Stimulated activated CD4-positive, alpha-beta T cell treated with anti-CD3 and anti-CD28 coated beads, Interleukin-4, amount 100 ng/mL, for 24 hours (primary cell): ENCODE measurements around the gene UBAC1.
A peak's percentile ranks its signal among the peaks of the same experiment; 100 is the strongest.

Experiments used
- DNase-seq: peaks from one replicate; pipeline ENCODE4 v3.0.0-alpha.2; 2020

UBAC1 gene

DNA sequence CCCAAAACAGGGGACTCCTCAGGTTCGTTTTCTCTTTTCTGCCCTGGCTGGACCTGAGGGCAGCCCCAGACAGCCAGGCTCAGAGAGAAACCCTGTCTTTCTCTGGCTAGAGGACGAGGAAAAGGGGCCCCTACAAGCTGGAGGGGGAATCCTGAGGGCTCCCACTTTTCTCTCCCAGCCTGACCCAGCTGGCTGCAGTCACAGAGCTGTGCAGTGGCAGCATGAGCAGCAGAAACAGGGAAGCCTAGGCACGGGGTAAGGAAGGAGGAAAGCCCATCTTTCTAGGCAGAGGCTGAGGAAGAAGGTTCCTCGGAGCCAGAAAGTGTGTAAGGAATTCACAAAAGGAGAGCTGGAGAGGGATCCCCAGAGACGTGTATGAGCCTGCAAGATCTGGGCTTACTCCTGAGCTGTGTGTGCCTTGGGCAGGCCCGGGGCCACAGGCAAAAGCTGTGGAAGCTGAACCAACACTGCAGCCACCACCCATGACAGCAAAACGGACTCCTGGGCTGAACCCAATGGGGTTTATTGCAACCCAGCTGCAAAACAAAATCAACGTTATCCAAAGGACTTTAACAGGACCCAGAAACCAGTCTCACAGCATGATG is 70.0 kb downstream of the UBAC1 start:
- DNase-seq, result no peak

DNA sequence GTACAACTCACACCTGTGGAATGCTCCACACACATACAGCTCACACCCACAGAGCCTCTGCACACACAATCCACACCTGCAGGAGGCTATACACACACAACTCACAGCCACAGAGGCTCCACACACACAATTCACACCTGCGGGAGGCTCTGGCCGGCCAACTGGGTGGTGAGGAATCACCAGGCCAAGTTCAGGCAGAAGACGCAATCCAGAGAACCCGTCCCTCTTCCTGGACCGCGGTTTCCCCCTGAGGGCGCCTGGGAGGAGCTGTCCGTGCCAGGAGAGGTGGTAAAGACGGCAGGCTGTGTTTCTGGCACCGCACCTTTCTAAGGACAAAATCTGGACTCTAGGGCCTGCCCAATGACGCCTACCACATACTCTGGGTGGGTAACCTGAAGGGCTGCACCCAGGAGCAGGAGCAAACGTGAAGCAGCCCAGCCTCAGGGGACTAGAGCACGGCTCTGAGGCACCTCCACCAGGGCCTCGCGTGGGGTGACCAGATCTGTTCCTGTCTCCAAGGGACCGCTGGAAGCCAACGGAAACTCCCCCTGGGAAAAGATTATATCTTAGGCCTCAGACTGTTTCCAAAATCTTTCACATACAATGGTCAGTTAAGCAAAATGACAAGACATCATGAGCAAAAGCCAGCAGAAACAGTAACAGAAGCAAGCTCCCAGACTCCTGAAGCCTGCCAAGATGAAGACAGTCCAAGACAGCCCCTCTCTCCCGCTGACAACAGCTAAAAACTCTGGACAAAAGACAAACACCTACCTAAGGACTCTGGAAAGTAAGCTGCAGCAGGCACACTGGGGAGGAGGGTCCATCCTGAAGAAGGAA is 70.8 kb downstream of the UBAC1 start:
- DNase-seq, result no peak

DNA sequence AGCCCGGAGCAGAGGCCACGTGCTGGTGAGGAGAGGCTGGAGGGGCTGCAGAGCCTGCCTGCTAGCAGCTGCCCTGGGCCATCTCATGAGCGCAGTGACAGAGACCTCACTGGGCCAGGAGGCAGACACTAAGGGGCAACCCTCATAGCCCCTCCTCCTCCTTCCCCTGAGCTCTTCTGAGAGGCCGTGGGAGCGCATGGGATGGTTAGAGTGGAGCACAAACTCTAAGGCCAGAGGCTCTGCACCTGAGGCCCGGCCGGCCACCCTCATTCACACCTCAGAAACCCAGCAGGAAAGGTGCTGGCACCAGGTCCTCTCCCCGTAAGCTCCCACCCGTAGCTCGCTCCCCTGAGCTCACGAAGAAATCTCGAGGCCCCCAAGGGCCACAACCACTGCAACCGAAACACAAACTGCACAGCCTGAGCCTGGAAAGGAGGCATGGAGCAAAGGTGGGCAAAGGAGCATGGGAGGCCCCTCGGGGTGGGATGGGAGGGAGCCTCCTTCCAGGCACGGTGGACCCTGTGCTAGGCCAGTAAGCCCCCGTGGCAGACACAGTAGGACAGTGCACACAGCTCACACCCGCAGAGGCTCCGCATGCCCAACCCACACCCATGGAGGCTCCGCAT is 71.5 kb downstream of the UBAC1 start:
- no peak for DNase-seq

DNA sequence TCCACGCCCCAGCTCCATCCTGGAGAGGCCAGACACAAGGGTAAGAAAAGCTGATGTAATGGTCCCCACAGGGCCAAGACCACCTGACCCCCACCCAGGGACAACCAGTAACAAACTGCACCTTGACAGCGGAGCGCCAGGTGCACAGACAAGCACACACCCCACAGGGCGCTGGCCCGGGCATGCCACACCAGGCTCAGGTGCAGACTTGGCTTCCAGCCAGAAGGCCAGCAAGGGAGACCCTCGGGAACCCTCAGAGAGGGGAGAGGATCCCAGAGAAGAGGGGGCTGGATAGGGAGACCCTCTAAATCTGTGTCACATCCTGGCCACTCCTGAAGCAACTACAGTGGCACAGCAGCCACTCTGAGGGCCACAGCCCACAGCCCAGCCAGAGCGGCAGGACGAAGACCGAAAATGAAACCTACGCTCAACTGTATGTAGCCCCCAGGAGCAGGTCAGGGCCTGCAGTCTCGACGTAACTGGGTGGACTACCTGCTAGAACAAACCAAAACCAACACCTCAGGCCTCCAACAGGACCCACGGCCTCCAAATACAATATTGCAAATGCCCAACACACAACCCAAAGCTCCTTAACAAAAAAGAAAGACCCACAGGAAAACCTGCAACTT is 72.3 kb downstream of the UBAC1 start:
- no peak for DNase-seq

DNA sequence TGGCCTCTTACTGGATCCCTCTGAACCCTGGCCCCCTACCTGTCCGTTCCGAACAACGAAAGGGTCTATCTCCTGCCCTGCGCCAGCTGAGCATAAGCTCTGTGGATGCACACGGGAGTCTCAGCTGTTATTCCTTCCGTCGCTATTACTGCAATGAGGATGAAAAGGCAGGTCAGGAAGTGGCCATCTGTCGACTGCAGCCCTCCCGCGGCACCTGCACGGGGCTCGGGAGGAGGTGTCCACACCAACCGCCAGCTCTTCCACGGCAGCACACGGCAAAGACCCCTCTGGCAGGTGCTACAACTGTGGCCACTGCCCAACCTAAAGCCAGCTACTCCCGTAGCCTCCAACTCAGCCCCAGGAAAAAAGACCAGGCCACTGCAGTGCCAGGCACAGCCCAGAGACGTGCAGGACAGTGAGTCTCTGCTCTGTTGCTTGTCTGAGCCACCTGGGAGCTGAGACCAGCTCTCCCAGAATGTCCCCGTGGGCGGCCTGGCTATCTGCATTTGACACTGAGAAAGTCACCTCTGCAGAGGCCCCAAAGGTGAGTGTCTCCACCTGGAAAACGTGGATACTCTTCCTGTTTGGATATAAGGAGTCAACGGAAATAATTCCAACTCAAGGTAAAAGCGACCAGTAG is 72.9 kb downstream of the UBAC1 start:
- no peak for DNase-seq

DNA sequence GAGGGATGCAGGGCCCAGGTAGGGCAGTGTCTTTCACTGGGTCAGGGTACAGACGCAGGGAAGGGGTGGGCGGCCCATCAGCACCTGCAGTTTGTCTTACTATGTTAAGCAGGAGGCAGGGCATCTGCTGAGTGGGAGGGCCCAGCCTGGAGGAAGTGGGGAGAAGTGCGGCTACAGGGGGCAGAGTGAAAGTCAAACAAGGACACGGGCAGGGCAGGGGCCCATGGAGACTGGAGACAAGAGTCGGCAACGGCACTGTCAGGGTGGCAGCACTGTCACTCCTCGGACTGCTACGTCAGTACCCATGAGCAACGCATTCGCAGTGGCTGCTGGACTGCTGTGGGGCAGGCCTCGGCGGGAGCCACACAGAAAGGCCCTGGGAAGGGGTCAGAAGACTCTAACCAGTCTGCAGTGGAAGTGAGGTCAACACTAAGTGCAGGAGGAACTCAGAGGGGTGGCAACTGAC is 73.6 kb downstream of the UBAC1 start:
- DNase-seq, result peak; percentile 55

DNA sequence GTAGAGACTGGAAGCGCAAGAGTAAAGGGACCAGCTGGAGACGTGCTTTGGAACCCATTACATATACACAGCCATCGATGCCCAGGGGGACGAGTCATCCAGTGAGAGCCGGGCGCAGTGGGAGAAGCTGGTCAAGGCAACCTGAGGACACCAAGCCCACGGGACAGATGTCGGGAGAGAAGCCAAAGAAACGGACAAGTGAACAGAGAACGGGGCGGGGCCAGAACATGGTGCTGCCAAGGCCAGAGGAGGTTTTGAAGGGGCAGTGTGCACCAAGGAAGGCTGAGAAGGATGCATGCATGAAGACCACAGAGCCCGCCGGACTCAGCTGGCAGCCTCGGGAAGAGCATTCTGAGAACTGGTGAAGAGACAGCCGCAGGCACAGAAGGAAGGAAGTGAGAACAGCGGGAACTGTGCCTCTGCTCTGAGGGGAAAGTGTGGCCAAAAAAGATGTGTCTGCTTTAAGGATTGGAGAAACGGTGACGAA is 74.1 kb downstream of the UBAC1 start:
- no peak for DNase-seq

DNA sequence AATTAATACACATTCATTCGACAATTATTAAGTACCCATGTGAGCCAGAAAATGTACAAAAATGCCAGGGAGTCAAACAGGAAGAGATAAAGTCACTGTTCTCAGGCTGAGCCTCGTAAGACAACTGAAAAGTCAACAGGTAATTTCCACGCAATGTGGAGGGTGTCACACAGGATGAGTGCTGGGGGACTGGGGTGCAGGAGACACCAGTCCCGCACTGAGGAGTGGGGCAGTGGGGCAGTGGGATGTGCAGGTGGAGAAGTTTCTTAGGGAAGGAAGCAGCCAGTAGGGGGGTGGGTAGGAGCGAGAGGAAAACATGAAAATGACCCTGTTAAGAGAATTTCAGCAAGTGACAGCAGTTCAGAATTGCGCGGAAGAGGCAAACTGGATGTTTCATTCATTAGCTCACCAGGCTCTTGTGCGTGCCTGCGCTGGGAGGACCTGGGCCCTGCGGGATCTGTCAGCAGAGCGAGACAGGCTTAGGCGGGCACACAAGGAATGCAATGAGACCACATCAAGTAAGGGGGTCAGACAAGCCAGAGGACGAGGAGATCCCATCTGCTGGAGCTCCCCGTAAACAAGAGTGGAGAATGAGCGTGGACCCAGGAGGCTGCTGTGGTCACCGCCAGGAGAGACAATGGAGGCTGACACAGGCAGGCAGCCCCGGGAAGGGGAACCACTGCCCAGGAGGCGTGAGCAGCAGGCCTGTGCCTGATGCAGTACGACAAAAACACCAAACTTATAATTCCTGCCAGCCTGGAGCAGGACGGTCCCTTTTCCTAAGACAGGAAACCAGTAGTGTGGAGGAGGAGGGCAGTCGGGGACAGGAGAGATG is 74.8 kb downstream of the UBAC1 start:
- DNase-seq, result no peak

DNA sequence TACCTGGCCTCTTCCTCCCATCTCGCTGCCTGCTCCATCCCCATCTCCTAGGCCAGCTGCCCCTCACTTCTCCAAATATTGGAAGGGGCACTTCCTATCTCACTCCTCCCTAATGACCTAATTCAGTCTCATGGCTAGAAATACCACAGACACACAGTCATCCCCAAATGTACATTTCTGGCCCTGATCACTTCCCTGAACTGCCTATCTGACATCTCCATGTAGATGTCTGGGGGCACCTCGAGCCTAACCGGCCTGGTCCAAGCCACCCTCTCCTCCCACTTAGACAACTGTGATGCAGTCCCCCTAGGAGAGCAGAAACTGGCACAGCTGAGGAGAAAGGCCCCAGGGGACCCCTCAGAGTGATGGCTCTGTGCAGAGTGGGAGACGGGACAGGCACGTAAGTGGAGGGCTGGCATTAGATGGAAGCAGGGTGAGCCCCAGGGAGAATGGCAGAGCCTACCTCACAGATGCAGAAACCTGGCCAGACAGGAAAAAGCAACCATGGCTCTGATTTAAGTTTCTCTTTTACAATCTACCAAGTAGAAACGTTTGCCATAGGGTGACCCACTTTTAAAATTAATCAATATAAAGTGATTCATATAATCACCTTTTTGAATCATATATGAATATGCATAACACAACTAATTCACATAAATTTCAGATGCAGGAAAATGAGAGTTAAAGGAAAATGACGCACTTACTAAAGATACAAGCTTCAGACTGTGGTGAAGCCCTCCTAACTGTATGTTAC is 75.9 kb downstream of the UBAC1 start:
- DNase-seq, result no peak

DNA sequence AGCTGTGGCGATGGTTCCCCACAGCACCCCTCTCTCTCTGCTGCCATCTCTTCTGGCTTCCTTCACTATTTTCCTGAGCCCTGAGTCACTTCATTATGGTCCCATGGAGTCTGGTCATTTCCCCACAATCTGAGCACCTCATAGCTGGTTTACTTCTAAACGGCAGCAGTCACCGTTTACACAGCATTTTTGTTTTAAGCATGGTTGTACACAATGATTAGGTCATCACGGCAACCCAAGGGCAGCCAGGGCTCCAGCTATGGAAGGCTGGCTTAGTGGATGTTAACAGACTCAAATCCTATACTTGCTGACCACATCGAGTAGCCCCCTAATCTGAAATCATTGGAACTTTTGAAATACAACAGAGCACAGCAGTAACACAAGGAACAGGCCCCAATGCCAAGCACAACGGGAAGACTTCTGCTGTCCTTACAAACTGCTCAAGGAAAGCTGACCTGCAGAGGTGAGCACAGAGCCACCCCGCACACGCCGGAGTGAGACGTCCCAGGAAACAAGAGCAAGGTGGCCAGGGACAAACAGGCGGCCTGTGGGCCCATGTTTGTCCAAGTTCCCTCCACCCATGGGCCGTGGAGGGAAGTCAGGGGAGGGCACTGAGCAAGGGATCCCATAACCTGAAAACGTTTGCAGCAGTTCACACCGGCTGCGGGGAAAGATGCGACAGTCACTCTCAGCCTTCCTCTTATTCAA is 76.7 kb downstream of the UBAC1 start:
- no peak for DNase-seq

DNA sequence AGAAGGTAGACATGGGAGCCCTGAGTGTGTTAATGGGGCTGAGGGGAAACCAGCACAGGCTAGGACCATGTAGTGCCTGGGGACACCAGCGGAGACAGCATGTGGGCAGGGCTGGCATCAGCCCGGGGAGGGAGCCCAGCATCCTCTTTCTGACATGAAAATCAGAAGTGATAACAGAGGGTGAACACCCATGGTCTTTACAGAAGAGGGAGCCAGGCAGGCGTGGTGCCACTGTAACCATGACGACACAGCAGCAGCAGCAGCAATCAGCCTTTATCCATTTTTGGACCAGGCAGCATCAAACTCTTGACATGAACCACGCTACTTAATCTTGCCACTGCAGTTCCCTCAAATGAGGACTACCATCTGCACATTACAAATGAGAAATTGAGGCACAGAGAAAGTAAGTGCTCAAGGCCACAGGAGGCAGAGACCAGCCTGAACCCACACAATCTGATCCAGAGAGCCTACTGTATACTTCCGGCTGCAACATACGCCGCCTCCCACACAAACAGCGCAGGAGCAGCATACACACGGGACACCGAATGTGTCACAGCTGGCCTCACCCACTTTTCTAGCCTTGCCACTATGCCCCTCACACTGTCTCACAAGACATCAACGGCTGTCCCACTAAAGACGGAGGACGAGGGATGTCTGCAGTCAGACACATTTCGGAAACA is 77.6 kb downstream of the UBAC1 start:
- DNase-seq, result no peak
